ENCODE measurements around the gene ANTKMT.

ANTKMT gene

DNA sequence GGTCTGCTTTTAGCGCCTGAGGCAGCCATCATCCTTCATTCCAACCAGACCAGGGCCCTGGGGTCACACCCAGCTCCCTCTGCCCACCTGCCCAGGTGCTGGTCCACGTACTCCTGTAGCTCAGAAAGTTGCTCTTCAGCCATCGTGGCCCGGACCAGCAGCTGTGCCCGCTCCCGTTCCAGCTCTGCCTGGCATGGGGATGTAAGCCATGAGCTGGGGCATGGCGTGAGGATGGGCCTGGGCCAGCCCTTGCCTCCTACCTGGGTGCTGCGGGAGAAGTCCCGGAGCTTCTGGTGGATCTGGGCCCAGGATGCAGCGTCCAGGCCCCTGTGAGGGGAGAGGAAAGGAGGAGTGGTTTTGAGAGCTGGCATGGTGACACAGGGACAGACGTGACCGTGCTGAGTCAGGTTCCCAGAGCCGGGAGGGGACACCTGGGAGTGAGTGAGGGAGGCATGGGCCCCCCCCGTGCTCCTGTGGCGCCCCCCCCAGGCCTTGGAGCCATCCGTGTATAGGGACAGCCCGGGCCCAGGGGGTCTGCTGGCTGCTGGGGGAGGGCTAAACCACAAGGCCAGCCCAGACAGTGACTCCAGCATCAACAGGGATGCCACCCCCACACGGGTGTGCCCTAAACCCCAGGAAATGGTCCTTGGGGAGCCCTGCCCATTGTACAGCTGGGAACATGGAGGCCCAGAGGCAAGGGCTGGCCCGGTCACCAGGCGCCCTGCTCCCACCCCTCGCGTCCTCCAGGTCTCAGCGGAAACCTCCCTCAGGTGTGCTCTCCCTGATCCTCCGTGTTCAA lies 2.1 kb downstream of the ANTKMT start:
- TF ChIP-seq TARDBP (IDR thresholded peaks at IDR 0.05) (no peak), SUZ12 (IDR thresholded peaks at IDR 0.05) (no peak)
- CTCF ChIA-PET: no interaction called here
- no peak for DNase-seq (ENCODE audit: extremely low spot score)
- POLR2A ChIA-PET: interaction anchor here (1.0 to 4.1 kb wide), 3 partner anchors 12 to 65 kb away, joined by 4 to 34 read pairs (median 4); partner anchors contain the start of genes CHTF18 and RPUSD1

- no peak for DNase-seq (ENCODE audit: extremely low spot score)
- ChIA-PET CTCF (no interaction called here), POLR2A (interaction anchor here (1.0 to 5.0 kb wide), 3 partner anchors 8 to 17 kb away, joined by 3 to 27 read pairs (median 4); partner anchors contain the start of genes CIAO3 and METRN)
- no peak for TF ChIP-seq FOXA1 (IDR thresholded peaks at IDR 0.05)
- TF ChIP-seq HDGF (IDR thresholded peaks at IDR 0.05; ENCODE audit: borderline replicate concordance): no peak
- TF ChIP-seq ARNT (IDR thresholded peaks at IDR 0.05): no peak
- TF ChIP-seq LEF1 (IDR thresholded peaks at IDR 0.05; ENCODE audit: borderline replicate concordance): no peak
- TF ChIP-seq BHLHE40 (IDR thresholded peaks at IDR 0.05; ENCODE audit: borderline replicate concordance): no peak
- no peak for TF ChIP-seq TARDBP (IDR thresholded peaks at IDR 0.05)
- TF ChIP-seq, protein P1, sequence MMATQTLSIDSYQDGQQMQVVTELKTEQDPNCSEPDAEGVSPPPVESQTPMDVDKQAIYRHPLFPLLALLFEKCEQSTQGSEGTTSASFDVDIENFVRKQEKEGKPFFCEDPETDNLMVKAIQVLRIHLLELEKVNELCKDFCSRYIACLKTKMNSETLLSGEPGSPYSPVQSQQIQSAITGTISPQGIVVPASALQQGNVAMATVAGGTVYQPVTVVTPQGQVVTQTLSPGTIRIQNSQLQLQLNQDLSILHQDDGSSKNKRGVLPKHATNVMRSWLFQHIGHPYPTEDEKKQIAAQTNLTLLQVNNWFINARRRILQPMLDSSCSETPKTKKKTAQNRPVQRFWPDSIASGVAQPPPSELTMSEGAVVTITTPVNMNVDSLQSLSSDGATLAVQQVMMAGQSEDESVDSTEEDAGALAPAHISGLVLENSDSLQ (IDR thresholded peaks at IDR 0.05): no peak
- TF ChIP-seq ELF4 (IDR thresholded peaks at IDR 0.05): no peak
- TF ChIP-seq L3MBTL2 (conservative IDR thresholded peaks at IDR 0.05): no peak
These were observed 2.7 kb downstream of the ANTKMT start for GRCh38 chr16:723695-724094.

DNA sequence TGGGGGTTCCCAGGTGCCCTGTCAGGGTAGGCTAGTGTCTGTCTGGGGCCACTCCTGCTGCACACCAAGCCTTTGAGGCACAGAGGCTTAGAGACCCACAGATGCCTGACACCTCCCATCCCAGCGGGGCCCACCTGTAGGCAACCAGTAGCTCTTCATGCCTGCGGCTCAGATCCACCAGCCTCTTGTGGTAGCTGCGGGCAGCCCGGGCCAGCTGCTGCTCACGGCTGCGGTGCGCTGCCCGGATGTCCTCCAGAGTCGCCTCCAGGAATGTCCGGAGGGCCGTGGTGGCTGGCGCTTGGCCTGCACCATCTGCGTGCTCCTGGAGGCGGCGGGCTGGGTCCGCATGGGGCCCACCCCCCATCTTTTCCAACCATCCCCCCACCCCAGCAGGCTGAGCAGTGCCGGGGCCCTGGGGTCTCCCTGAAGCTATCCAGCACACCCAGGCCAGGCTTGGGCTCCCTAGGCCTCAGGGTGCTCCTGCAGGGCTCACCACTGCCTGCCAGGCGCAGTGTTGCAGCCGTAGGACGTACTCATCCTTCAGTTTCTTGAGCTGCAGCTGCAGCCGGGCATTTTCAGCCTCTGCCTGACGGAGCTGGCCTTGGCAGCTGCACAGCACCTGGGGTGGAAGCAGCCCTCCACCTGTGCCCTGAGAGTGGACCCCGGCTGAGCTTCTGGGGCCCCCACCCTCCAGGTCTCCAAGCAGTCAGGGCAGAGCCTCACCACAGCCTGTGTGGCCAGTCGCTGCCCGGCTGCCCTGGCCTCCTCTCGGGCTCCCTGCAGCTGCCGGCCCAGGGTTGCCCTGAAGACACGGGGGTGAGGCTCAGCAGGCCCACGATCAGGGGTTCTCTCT lies 3.5 kb downstream of the ANTKMT start:
- no peak for DNase-seq (ENCODE audit: extremely low spot score)
- TF ChIP-seq SUZ12 (IDR thresholded peaks at IDR 0.05) (no peak), SP1 (IDR thresholded peaks at IDR 0.05) (no peak), FOXK2 (IDR thresholded peaks at IDR 0.05) (no peak), ARNT (IDR thresholded peaks at IDR 0.05) (no peak), BHLHE40 (IDR thresholded peaks at IDR 0.05; ENCODE audit: borderline replicate concordance) (no peak), HDGF (IDR thresholded peaks at IDR 0.05; ENCODE audit: borderline replicate concordance) (no peak), ZNF384 (IDR thresholded peaks at IDR 0.05) (no peak)
- ChIA-PET CTCF (interaction anchor here (1.1 kb wide), 1 partner anchor 16 kb away, joined by 4 read pairs; the partner anchor contains the start of gene CIAO3), POLR2A (interaction anchor here (1.0 to 5.0 kb wide), 4 partner anchors 9 to 64 kb away, joined by 3 to 27 read pairs (median 9); partner anchors contain the start of genes CHTF18, CIAO3, METRN and RPUSD1)

DNA sequence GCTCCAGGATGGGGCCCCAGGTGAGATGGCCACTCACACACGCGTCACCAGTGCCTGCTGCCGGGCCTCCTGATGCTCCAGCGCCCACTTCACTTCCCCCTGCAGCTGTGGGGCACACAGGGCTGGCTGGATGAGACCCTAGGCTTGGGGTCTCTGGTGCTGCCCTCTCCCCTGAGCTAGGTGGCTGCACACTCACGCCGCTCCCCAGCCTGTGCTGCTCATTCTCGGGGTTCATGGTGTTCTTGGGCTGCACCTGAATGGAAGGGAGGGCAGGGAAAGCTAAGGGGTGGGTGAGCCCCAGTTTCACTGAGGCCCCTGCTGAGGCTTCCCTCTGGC lies 4.1 kb downstream of the ANTKMT start:
- POLR2A ChIA-PET: interaction anchor here (0.6 to 5.0 kb wide), 6 partner anchors 9 to 63 kb away, joined by 3 to 27 read pairs (median 5); partner anchors contain the start of genes CHTF18, CIAO3, METRN and RPUSD1
- no peak for DNase-seq (ENCODE audit: extremely low spot score)
- no peak for TF ChIP-seq FOXM1 (IDR thresholded peaks at IDR 0.05; ENCODE audit: borderline replicate concordance)
- TF ChIP-seq ARNT (IDR thresholded peaks at IDR 0.05): no peak
- TF ChIP-seq TARDBP (IDR thresholded peaks at IDR 0.05): no peak
- TF ChIP-seq HDGF (IDR thresholded peaks at IDR 0.05; ENCODE audit: borderline replicate concordance): no peak
- no peak for TF ChIP-seq CTBP1 (IDR thresholded peaks at IDR 0.05; ENCODE audit: borderline replicate concordance)
- no peak for TF ChIP-seq NFRKB (IDR thresholded peaks at IDR 0.05)
- no peak for TF ChIP-seq ZNF384 (IDR thresholded peaks at IDR 0.05)
- no peak for TF ChIP-seq L3MBTL2 (conservative IDR thresholded peaks at IDR 0.05)
- no peak for TF ChIP-seq LEF1 (IDR thresholded peaks at IDR 0.05; ENCODE audit: borderline replicate concordance)
- TF ChIP-seq BHLHE40 (IDR thresholded peaks at IDR 0.05; ENCODE audit: borderline replicate concordance): no peak
- TF ChIP-seq SUZ12 (IDR thresholded peaks at IDR 0.05): no peak
- TF ChIP-seq FOXA1 (IDR thresholded peaks at IDR 0.05): no peak
- no peak for TF ChIP-seq SP1 (IDR thresholded peaks at IDR 0.05)
- TF ChIP-seq, protein P1 (IDR thresholded peaks at IDR 0.05): no peak
- no peak for TF ChIP-seq ELF4 (IDR thresholded peaks at IDR 0.05)
- TF ChIP-seq FOXK2 (IDR thresholded peaks at IDR 0.05): no peak
- CTCF ChIA-PET: interaction anchor here (1.1 to 1.6 kb wide), 2 partner anchors 15 to 16 kb away, joined by 4 to 6 read pairs; partner anchors contain the start of gene CIAO3

DNA sequence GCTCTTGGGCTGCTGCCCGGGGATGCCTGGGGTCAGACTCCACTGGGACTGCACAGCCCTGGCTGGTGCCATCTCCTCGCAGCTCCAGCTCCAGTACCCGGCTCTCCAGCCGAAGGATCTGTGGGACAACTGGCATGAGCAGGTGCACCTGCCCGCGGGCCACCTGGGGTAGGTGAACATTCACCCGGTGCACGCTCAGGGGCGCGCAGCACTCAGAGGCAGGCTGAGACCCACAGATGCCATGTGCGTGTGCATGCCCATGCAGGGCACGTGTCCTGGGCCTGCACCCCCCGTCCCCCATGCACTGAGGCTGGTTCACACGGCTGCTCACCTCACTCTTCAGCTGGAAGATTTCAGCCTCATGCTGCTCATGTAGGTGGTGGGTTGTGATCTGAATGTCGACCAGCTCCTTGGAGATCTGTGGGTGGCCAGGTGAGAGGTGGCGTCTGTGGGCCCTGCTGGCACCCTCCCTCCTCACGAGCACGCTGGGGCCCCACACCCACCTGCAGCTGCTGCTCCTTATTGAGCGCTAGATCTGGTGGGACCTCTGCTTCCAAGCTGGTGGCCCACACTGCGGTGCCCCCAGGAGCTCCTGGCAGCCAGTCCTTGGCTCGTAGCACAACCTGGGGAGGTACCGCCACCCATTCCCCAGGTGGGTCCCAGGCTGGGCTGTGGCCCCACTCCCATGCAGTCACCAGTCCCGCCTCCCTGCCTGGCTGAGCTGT lies 4.7 kb downstream of the ANTKMT start:
- ChIA-PET CTCF (interaction anchor here (1.6 kb wide), 1 partner anchor 16 kb away, joined by 6 read pairs; no protein-coding TSS in a partner anchor), POLR2A (interaction anchor here (0.6 to 5.0 kb wide), 8 partner anchors 9 to 63 kb away, joined by 3 to 27 read pairs (median 5); partner anchors contain the start of genes CHTF18, CIAO3, METRN and RPUSD1)
- TF ChIP-seq BHLHE40 (IDR thresholded peaks at IDR 0.05; ENCODE audit: borderline replicate concordance) (no peak), FOXA1 (IDR thresholded peaks at IDR 0.05) (no peak), TARDBP (IDR thresholded peaks at IDR 0.05) (no peak), ZNF384 (IDR thresholded peaks at IDR 0.05) (no peak), LEF1 (IDR thresholded peaks at IDR 0.05; ENCODE audit: borderline replicate concordance) (no peak), CTBP1 (IDR thresholded peaks at IDR 0.05; ENCODE audit: borderline replicate concordance) (no peak)
- DNase-seq (ENCODE audit: extremely low spot score): no peak

DNA sequence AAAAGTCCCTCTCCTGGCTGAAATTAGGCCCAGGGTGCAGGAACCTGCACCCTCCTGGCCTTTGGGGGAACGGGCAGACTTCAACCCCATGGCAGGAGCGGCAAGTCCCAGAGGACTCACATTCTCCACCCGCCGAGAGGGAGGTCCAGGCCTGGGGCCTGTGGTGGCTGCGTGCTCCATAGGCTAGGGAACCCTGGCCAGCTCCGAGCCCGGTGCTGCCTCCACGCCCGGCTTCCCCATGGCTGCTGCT lies 5.2 kb downstream of the ANTKMT start:
- TF ChIP-seq FOXA1 (IDR thresholded peaks at IDR 0.05) (no peak), HDGF (IDR thresholded peaks at IDR 0.05; ENCODE audit: borderline replicate concordance) (no peak), ARNT (IDR thresholded peaks at IDR 0.05) (no peak), TARDBP (IDR thresholded peaks at IDR 0.05) (no peak), BHLHE40 (IDR thresholded peaks at IDR 0.05; ENCODE audit: borderline replicate concordance) (no peak), FOXK2 (IDR thresholded peaks at IDR 0.05) (no peak), CTBP1 (IDR thresholded peaks at IDR 0.05; ENCODE audit: borderline replicate concordance) (no peak), FOXM1 (IDR thresholded peaks at IDR 0.05; ENCODE audit: borderline replicate concordance) (no peak), L3MBTL2 (conservative IDR thresholded peaks at IDR 0.05) (no peak), NFRKB (IDR thresholded peaks at IDR 0.05) (no peak), SP1 (IDR thresholded peaks at IDR 0.05) (no peak), ELF4 (IDR thresholded peaks at IDR 0.05) (no peak), ZNF384 (IDR thresholded peaks at IDR 0.05) (no peak), SUZ12 (IDR thresholded peaks at IDR 0.05) (no peak), LEF1 (IDR thresholded peaks at IDR 0.05; ENCODE audit: borderline replicate concordance) (no peak)
- TF ChIP-seq, protein P1 (IDR thresholded peaks at IDR 0.05): no peak
- ChIA-PET POLR2A (interaction anchor here (1.2 to 5.0 kb wide), 5 partner anchors 8 to 58 kb away, joined by 3 to 27 read pairs (median 5); partner anchors contain the start of genes CIAO3 and METRN), CTCF (interaction anchor here (1.6 kb wide), 1 partner anchor 16 kb away, joined by 6 read pairs; no protein-coding TSS in a partner anchor)
- no peak for DNase-seq (ENCODE audit: extremely low spot score)

Measured in HEK293T (cell line).